ENCODE results near the gene PTCH2. TPM values are rescaled to one million over a fixed set of nuclear protein-coding genes. Genes with fewer than 3 reads are reported as not detected.
A peak's percentile ranks its signal among the peaks of the same experiment; 100 is the strongest.

PTCH2 gene
- total and polyA plus RNA-seq, 2 of the 13 experiments (the other 11 are each of a cell fraction or from before 2014, with no cell fraction given): 0.60 to 1.5 TPM

DNA sequence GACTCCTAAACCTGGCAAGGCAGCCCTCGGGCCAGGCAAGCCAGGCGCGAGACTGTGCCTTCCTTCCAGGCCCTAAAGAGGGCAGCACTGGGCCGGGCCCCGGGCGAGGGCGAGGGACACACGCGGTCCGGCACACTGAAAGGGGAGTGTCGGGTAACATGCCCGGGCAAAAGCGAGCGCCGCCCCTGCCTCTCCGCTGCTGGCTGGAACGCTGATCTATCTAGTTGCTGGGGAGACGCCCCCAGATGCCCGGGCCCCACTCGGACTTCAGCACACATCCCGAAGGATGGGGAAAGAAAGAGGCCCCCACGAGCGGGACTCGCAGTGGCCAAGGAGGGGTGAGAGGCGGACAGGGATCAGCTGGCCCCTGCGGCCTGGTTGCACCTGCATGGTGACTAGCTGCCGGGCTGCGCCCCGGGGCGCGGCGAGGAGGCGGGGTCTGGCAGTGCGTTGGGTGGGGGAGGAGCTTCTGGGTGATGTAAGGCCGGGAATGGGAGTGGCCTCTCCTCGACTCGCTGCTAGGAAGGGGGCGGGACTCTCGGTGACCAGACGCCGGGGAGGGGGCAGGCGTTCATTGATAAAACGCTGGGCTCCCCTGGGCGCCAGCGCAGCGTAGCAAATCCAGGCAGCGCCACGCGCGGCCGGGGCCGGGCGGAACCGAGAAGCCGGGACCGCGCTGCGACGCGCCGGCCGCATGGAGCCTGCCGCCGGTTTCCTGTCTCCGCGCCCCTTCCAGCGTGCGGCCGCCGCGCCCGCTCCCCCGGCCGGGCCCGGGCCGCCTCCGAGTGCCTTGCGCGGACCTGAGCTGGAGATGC is 43.1 kb downstream of the PTCH2 start, which contains the start of gene PLK3 (continued):
- TF ChIP-seq, protein P1, sequence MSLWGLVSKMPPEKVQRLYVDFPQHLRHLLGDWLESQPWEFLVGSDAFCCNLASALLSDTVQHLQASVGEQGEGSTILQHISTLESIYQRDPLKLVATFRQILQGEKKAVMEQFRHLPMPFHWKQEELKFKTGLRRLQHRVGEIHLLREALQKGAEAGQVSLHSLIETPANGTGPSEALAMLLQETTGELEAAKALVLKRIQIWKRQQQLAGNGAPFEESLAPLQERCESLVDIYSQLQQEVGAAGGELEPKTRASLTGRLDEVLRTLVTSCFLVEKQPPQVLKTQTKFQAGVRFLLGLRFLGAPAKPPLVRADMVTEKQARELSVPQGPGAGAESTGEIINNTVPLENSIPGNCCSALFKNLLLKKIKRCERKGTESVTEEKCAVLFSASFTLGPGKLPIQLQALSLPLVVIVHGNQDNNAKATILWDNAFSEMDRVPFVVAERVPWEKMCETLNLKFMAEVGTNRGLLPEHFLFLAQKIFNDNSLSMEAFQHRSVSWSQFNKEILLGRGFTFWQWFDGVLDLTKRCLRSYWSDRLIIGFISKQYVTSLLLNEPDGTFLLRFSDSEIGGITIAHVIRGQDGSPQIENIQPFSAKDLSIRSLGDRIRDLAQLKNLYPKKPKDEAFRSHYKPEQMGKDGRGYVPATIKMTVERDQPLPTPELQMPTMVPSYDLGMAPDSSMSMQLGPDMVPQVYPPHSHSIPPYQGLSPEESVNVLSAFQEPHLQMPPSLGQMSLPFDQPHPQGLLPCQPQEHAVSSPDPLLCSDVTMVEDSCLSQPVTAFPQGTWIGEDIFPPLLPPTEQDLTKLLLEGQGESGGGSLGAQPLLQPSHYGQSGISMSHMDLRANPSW (CRISPR knock-in tag; IDR thresholded peaks at IDR 0.05; ENCODE audit: borderline replicate concordance): peak; percentile 84; the same call in 1 of the 2 replicates
- TF ChIP-seq ZNF224 (CRISPR knock-in tag; IDR thresholded peaks at IDR 0.05) (peak; percentile 97), MYNN (CRISPR knock-in tag; IDR thresholded peaks at IDR 0.05; ENCODE audit: low read depth) (no peak), ZFP62 (CRISPR knock-in tag; IDR thresholded peaks at IDR 0.05) (no peak), RCOR2 (CRISPR knock-in tag; IDR thresholded peaks at IDR 0.05) (no peak), HOXD1 (CRISPR knock-in tag; IDR thresholded peaks at IDR 0.05) (peak; percentile 36; the same call in 1 of the 2 replicates)
- TF ChIP-seq, protein P2, sequence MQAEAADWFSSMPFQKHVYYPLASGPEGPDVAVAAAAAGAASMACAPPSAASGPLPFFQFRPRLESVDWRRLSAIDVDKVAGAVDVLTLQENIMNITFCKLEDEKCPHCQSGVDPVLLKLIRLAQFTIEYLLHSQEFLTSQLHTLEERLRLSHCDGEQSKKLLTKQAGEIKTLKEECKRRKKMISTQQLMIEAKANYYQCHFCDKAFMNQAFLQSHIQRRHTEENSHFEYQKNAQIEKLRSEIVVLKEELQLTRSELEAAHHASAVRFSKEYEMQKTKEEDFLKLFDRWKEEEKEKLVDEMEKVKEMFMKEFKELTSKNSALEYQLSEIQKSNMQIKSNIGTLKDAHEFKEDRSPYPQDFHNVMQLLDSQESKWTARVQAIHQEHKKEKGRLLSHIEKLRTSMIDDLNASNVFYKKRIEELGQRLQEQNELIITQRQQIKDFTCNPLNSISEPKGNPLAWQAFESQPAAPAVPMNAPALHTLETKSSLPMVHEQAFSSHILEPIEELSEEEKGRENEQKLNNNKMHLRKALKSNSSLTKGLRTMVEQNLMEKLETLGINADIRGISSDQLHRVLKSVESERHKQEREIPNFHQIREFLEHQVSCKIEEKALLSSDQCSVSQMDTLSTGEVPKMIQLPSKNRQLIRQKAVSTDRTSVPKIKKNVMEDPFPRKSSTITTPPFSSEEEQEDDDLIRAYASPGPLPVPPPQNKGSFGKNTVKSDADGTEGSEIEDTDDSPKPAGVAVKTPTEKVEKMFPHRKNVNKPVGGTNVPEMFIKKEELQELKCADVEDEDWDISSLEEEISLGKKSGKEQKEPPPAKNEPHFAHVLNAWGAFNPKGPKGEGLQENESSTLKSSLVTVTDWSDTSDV (CRISPR knock-in tag; IDR thresholded peaks at IDR 0.05): peak; percentile 91; the same call in 1 of the 2 replicates
- TF ChIP-seq, protein P3, sequence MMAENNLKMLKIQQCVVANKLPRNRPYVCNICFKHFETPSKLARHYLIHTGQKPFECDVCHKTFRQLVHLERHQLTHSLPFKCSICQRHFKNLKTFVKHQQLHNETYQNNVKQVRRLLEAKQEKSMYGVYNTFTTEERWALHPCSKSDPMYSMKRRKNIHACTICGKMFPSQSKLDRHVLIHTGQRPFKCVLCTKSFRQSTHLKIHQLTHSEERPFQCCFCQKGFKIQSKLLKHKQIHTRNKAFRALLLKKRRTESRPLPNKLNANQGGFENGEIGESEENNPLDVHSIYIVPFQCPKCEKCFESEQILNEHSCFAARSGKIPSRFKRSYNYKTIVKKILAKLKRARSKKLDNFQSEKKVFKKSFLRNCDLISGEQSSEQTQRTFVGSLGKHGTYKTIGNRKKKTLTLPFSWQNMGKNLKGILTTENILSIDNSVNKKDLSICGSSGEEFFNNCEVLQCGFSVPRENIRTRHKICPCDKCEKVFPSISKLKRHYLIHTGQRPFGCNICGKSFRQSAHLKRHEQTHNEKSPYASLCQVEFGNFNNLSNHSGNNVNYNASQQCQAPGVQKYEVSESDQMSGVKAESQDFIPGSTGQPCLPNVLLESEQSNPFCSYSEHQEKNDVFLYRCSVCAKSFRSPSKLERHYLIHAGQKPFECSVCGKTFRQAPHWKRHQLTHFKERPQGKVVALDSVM (CRISPR knock-in tag; IDR thresholded peaks at IDR 0.05): peak; percentile 74; the same call in 1 of the 2 replicates
- TF ChIP-seq, protein P4, sequence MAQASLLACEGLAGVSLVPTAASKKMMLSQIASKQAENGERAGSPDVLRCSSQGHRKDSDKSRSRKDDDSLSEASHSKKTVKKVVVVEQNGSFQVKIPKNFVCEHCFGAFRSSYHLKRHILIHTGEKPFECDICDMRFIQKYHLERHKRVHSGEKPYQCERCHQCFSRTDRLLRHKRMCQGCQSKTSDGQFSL (CRISPR knock-in tag; IDR thresholded peaks at IDR 0.05): no peak
- TF ChIP-seq, protein P5, sequence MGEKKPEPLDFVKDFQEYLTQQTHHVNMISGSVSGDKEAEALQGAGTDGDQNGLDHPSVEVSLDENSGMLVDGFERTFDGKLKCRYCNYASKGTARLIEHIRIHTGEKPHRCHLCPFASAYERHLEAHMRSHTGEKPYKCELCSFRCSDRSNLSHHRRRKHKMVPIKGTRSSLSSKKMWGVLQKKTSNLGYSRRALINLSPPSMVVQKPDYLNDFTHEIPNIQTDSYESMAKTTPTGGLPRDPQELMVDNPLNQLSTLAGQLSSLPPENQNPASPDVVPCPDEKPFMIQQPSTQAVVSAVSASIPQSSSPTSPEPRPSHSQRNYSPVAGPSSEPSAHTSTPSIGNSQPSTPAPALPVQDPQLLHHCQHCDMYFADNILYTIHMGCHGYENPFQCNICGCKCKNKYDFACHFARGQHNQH (CRISPR knock-in tag; IDR thresholded peaks at IDR 0.05): peak; percentile 88
- TF ChIP-seq, protein P6, sequence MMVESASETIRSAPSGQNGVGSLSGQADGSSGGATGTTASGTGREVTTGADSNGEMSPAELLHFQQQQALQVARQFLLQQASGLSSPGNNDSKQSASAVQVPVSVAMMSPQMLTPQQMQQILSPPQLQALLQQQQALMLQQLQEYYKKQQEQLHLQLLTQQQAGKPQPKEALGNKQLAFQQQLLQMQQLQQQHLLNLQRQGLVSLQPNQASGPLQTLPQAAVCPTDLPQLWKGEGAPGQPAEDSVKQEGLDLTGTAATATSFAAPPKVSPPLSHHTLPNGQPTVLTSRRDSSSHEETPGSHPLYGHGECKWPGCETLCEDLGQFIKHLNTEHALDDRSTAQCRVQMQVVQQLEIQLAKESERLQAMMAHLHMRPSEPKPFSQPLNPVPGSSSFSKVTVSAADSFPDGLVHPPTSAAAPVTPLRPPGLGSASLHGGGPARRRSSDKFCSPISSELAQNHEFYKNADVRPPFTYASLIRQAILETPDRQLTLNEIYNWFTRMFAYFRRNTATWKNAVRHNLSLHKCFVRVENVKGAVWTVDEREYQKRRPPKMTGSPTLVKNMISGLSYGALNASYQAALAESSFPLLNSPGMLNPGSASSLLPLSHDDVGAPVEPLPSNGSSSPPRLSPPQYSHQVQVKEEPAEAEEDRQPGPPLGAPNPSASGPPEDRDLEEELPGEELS (CRISPR knock-in tag; IDR thresholded peaks at IDR 0.05): peak; percentile 61
- TF ChIP-seq, protein P7, sequence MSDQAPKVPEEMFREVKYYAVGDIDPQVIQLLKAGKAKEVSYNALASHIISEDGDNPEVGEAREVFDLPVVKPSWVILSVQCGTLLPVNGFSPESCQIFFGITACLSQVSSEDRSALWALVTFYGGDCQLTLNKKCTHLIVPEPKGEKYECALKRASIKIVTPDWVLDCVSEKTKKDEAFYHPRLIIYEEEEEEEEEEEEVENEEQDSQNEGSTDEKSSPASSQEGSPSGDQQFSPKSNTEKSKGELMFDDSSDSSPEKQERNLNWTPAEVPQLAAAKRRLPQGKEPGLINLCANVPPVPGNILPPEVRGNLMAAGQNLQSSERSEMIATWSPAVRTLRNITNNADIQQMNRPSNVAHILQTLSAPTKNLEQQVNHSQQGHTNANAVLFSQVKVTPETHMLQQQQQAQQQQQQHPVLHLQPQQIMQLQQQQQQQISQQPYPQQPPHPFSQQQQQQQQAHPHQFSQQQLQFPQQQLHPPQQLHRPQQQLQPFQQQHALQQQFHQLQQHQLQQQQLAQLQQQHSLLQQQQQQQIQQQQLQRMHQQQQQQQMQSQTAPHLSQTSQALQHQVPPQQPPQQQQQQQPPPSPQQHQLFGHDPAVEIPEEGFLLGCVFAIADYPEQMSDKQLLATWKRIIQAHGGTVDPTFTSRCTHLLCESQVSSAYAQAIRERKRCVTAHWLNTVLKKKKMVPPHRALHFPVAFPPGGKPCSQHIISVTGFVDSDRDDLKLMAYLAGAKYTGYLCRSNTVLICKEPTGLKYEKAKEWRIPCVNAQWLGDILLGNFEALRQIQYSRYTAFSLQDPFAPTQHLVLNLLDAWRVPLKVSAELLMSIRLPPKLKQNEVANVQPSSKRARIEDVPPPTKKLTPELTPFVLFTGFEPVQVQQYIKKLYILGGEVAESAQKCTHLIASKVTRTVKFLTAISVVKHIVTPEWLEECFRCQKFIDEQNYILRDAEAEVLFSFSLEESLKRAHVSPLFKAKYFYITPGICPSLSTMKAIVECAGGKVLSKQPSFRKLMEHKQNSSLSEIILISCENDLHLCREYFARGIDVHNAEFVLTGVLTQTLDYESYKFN (CRISPR knock-in tag; conservative IDR thresholded peaks at IDR 0.05): peak; percentile 86

Measured in HepG2 (cell line).